Amniotic stem cell (primary cell): ENCODE results near the gene HOXA5.

Experiments
- DNase-seq: peaks from one replicate; lab custom pipeline; 2025; lab: John Stamatoyannopoulos, UW

The HOXA5 gene

DNA sequence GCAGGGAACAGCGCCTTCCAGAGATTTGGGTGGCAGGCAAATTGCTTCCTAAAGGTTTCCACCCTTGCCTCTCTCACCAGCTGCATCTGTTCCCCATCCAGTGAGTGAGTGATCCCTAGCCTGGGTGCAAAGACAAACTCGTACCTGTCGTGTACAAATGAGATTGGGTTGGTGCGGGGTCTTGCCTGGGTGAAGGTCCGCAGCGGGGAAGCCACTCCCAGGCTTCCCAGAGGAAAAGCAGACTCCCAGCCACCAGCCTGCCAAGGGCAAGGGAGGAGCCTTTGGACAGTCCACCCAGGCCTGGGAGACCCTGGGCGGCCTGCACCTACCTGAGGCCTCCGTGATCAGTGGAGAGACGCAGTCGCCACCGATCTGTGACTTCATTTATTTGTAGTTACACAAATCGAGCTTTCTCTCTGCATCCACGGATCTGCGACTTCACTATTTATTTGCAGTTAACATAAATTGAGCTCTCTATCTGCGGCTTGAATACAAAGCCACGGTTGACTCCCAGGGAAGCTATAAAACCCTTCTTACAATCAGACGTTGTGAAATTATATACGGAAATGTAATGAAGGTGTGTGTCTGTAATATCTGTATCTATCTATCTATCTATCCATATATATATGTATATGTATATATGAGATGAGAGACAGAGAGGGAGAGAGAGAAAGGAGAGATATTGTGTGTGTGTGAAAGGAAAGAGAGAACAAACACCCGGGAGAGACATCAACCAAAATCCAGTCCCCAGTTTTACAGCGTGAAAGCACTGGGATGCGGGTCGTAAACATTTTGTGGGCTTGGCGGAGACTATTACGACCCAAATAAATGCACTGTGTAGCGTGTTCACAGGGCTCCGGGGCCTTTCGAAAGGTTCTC, 16.0 kb upstream of the HOXA5 start:
- no peak for DNase-seq

DNA sequence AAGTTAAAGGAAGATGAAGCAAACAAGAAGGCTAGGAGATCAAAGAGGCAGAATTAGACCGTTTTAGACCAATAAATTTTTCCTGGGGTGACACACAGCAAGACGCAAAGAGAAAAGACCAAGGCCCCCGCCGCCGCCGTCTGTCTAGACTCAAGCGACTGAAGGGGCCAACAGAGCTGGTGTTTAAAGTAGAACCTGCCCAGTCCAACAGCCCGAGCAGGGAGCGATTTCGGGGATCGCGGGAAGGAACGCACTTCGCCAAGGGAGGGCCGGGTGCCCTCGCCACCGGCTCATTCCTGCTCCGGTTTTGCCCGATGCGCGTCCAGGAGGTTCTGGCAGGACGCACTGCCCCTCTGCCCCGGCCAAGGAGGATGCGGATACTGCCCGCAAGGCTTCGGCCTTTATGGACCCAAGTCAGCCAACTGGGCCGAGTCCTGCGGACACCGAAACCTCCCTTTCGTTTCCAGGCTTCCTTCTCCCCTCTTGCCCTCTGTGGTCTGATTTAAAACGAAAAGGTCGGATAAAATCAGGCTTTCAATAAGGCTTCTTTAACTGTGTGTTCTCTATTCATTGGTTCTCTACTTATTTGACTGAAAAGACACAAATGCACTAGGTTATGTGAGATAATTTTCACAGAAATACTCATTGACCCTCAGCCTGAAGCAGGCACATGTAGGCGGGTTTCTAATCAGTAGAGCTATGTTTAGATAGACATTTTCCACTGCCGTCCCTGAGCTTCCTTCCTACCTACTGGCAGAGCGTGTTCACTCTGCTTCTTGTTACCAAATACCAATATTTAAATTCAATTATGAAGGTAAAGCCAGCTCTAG, 15.2 kb upstream of the HOXA5 start:
- no peak for DNase-seq

DNA sequence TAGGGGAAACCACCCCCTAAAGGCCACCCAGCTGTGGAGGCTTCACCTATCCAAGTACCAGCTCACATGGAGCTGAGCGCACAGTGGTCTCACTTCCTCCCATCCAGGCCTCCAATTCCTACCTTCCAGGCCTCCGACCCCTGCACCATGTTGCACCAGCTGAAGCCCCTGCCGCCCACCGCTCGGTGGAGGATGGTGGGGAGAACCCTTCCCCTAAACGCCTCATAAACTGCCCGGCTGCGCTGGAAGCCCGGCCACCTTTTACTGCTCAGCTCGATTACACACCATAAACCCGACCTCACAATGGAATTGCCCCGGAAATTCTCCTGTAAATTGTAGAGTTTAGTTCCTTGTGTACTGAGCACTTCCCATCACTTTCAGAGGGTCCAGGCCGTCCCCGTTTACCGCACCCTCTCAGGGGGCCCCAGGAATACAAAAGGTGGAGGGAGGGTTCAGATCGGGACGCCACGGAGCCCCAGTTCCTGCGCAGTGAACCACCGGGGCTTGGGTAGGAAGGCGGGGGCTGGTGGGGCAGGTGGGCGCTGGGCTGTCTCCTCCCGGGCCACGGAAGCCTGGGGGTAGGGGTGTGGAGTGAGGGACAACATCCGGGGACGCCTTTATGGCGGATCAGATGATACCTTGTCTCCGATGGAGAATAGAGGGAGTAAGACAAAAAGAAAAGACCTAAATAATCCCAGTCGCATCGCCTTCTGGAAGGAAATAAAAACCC, 14.4 kb upstream of the HOXA5 start:
- no peak for DNase-seq

DNA sequence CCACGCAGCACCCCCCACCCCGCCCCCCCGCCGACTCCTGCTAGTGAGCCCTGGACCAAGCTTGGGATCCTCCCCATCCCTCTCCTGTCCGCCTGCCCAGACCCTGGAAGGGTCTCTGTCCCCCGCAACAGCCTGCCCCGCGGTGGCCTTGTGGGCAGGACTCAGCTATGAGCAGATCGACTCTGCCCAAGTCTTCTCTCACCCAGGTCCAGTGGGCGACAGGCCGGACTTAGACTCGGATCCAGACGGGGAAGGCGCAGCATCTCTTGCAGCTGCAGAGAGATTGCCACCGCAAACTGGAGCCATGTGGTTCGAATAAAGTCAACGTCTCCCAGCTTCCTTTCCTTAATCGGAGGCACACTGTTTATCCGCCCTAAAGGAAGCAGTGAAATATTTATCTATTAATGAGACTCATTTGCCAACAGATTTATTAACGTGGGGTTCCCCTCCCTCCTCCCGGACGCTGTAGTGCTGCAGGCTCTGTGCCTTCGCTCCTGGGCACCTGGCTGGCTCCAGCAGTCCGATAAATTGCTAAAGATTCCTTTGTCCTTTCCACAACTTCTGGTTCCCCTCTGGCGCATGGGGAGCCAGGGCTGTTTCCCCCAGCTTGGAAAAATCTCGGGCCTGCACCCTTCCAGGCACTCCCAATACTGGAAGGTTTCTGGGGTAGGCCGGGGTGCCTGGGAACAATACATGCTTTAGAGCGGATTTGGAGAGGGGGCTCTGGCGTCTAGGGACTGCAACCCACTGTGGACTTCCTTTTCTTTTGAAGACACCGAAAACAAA, 13.6 kb upstream of the HOXA5 start:
- no peak for DNase-seq

DNA sequence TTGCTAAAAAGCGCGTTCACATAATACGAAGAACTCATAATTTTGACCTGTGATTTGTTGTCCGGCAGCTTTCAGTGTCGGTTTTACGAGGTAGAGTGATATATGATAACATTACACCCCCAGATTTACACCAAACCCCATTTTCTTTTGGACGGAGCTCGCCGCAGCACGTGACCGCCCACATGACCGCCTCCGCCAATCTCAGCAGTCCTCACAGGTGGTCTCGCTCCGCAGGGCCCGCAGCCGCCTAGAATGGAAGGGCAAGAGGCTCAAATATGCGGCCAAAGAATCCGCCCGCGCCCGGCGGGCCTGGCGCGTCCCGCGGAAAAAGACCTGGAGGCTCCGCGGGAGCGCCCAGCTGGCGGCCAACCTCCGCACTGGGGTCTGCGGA, 13.0 kb upstream of the HOXA5 start, which contains the start of gene HOXA7:
Gene HOXA7, minus strand, starts transcription at position 168 of the 391 bp plus-strand sequence. Its CDS starts 130 bp downstream, at position 38.
- no peak for DNase-seq

DNA sequence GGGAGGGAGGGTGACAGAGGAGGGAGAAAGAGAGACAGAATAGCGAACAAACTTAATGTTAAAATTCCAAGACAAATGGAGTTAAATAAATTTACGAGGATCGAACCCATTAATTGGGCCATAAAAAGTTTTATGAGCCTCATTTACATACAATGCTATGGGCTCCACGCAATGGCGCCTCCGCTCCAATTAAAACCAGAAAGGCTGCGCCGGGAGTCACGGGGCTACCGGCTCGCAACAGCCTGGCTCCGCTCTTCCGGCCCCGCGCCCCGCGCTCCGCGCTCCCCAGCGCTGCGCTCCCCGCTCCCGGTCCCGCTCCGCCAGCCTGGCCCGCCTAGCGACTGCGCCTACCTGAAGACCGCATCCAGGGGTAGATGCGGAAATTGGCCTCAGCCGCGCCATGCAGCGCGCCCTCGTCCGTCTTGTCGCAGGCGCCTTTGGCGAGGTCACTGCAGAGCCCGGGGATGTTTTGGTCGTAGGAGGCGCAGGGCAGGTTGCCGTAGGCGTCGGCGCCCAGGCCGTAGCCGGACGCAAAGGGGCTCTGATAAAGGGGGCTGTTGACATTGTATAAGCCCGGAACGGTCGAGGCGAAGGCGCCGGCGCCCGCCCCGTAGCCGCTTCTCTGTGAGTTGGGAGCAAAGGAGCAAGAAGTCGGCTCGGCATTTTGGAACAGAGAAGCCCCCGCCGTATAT, 12.5 kb upstream of the HOXA5 start:
- no peak for DNase-seq

DNA sequence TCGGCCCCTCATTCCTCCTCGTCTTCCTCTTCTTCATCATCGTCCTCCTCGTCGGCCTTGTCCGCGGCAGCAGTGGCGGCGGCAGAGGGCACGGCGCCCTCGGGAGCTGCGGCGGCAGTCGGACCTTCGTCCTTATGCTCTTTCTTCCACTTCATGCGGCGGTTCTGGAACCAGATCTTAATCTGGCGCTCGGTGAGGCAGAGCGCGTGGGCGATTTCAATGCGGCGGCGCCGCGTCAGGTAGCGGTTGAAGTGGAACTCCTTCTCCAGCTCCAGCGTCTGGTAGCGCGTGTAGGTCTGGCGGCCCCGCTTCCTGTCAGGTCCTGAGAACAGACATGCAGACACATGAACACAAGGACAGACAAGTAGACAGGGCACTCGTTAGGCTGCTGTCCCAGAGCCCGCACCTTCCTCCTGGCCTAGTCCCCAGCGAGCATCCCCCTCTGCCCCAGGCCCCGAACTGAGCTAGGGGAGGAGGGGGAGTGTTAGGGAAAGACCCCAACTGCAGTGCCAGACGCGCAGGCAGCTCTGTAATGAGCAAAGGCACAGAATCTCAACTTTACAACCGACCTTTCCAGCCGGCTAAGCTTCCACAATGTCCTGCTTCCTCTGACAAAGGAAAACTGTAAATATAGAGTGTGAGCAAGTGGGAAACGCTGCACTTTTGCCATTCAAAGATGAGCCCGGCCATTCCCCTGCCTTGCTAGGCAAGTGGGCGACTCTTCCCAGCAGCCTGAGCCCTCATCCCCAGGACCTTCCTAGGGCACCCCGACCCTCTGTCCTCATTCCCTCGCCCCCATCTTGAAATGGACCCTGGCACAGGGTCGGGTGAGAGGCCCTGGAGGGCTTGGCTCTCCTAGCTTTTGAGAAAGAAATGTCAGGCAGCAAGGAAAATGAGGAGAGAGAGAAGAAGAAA, 11.7 kb upstream of the HOXA5 start:
- no peak for DNase-seq

DNA sequence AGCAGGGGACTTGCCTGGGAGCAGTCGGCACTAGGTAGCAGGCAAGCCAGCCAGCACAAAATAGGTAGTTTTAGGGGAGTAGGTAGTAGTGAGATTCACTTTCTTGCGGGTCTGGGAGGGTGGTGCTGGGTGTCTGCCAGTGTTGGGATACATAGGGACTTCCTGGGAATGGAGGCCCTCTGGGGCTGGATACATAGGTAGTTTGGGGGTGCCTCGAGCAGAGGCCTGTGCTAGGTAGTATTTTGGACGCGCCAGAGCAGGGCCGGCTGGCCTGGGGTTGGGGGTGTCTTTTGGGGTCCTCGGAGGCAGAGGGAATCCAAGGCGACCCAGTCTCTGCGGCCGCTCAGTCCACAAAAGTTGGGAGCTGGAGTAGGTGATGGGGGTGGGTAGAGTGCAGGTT, 10.9 kb upstream of the HOXA5 start:
- DNase-seq, result no peak

DNA sequence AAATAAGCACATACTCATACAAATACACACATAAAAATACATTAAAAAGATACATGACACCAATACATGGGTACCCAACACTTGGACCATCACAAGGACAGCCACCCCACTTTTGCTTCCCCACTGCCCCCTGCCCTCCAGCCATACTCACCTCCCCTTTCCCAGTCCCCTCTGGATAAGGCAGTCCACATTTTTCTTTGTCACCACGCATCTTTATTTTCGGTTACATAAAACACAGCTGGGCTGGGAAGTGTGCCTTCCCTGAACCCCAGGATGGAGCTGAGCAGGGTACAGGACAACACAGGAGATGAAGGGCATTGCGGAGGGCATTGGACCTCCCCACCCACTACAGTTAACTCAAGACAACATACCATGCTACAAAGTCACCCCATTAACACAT, 10.0 kb upstream of the HOXA5 start:
- no peak for DNase-seq

DNA sequence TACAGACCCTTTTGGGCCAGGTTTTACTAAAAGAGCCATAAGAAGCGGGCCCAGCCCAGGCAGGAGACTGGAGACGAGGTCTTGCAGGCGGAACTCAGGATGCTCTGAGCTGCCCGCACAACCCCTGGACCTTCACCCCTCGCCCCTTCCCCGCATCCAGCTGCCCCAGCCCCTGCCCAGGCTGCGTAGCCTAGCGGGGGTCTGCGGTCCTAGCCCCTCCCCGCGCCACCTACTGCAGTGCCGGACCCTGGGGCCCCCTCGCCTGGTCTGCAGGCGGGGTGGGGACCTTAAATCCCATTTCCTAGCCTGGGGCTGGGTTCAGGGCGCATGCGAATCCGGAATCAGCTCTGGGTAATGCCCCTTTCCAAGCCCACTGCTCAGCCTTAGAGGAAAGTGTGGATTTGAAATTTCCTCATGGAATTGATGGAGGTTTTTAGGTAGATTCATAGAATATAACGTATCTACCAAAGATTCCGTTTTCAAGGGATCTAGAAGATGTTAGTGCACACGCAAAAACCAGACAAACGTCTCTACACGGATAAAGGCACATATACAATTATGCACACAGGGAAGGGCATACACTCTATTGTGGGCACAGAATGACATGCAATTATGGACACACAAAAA, 9.4 kb upstream of the HOXA5 start:
- no peak for DNase-seq

DNA sequence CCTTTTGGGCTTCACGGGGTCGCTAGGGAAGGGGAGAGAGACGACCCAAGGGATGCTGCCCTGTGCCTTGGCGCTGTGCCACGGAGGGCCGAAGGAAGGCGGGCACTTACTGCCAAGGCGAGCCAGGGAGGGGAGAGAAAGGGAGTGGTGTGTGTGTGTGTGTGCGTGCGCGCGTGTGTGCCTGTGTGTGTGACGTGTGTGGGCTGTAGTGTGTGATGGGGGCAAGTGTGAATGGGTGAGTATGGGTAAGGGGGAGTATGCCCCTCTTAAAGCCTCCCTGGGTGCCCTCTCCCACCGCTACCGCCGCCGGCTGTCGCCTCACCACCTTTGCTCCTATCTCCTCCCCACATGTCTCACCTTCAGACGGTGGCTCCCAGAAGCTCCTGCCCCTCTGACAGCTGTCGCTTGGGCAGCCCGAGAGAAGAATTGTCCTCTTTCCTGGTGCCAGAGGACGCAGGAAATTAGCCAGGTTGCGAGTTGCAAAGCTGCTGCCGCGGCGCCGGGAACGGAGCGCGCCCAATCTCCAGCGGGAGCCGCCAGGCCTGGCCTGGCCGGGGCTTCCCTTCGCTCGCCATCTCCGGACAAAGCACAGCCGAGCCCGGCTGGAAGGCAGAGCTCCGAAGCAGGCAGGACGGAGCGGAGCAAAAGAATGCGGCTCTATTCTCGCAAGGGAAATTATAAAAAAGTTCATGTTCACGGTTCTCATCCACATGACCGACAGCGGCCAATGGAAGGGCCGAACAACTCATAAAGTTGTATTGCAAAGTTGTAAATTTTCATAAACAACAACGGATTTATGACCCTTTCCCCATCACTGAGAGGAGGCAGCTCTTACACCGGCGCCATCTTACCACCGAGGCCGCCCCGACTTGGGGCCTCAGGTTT, 8.7 kb upstream of the HOXA5 start, which contains the start of gene HOXA3:
Gene HOXA3, minus strand, starts transcription at position 653 of the 885 bp plus-strand sequence. CDS start 41,943 bp downstream, outside the sequence.
- no peak for DNase-seq

DNA sequence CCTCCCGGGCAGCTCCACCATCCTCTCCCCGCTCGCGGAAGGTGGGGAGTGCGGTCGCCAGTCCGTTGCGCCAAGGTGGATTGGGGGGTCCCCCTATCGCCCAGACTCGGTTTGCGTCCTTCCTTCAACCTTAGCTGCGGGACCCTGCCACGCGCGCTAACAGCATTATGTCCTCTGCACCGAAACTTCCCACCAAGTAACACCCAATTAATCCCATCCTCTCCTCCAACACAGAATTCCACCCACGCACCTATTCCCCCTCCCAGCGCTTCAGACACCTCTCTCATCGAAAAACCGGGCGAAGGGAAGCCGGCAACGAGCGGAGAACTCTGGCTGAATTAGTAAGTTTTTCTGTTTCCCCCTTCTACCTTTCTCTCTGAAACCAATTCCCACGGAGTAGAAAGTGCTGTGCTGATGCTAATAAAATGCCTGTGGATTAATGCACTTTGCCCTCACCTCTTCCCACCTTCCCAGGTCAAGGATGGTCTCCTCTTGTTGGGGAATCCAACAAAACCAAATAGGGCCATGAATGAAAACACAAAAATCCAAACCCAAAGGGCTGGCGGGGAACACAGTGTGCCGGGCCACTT, 8.0 kb upstream of the HOXA5 start:
- DNase-seq, result no peak

DNA sequence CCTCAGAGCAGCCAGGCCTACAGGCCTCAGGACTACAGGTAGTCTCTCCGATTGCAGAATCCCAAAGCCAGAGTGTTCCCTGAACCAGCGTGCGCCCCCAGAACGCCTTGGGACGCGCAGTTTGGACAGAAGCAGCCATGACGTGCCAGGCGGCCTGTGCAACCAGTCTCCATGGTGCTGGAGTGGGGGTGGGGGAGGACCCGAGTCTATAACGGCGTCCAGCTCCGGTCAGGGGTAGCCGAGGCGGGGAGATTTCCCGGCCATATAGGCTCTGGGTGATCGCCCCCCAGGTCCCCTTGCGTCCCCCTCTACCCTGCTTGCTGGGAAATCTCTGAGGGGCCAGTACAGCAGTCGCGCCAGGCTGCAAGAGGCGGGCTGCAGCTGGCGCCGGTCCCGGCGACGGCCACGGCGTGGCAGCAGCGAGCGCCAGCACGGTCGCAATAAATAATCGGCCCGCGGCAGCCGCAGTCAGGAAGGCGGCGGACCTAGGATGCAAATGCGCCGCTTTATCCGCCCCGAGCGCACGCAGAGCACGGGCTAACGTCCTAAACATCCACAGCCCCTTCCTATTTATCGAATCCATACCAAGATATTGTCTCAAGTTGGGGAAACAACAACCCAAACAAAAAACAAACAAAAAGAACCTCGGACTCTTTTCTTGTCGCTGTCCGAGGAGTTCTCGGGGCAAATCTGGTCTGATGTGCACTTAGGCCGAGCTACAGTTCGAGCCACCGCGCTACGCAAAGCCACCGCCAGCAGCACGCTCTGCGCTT, 7.3 kb upstream of the HOXA5 start:
- DNase-seq, result peak; percentile 5

DNA sequence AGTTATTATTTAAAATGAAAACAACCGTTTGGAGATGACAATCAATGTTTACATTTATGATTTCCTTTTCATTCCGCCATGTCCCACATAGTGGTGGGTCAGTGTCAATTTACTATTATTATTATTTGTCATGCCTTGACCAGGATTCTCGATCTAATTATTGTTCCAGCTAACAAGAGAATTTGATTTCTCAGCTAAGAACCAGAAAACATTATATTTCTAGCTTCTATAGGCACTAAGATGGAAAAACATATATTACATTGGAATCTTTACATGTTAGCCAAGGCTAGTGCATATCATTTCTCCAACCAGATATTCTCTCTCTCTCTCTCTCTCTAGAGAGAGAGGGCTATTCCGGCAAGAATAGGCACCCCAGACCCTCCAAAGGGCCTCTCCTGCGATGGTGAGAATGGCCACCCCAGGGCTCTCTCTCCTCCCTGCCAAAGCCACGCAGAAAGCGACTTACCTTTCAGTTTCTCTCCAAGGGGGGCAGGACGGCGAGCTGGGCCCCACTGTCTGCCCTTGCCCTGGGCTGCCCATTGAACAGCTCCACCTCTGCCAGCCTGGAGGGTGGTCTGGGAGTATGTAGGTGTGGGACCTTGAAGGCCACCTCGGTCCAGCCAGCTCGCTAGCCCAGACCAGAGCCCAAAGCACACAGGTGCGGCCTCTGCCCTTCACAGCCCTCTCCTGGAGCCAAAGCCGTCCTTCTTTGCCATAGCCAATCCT, 6.5 kb upstream of the HOXA5 start:
- no peak for DNase-seq

DNA sequence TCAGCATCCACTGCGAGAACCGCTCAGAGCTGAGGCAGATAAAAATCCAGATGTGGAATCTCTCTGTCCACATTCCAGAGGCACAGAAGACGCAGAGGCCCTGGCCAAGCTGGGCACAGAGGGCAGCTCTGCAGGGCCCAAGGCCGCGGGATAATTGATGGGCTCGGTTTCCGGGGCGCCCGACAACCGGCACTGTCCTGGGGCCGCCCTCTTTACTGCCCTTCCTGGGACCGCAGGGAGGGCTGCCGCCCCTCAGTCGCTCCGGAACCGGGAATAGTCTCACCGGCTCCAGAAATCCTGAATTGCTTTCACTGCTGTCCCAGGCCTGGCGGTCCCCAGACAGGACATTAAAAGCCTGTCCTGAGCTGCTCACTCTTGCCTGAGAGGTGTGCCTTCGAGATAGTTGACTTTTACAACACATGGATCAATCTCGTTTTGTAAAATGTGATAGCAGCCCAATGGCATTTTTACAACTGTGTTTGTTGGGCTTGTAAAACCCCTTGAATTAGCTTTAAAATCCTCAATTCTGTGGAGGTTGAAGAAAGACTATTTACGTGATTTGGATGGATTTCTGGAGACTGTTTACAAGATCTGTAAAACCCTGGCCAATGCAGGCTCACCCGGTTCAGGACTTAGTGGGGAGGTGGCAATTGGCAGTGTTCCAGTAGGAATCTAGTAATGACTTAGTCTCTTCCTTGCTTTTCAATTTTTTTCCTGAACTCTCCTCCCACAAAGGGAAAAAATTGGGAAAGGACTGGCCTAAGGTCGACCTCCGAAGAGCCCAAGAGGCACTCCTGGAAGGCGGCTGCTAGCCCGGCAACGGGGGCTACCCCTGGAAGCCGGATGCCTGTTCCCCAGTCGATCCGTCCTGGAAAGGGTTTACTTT, 5.5 kb upstream of the HOXA5 start:
- DNase-seq, result no peak
